GM12878 (cell line): ENCODE measurements around the gene RACK1. TPM values are rescaled to one million over a fixed set of nuclear protein-coding genes. Genes with fewer than 3 reads are reported as not detected.

ENCODE experiments used
- BCL3 ChIP-seq: IDR thresholded peaks from 2 replicates; pipeline ENCODE4 v1.6.1; 2011; ENCODE audit warnings: borderline replicate concordance, low read depth, mild to moderate bottlenecking, moderate library complexity, low read length; ENCODE audit not compliant: insufficient read depth, poor library complexity, severe bottlenecking
- EGR1 ChIP-seq, 2 experiments: IDR thresholded peaks; 1 replicate in 1 of 2; 2 replicates in 1 of 2; pipeline ENCODE4 v1.6.1; 2011 to 2012; ENCODE audit warnings: low read depth in 2 of 2, low read length in 2 of 2, borderline replicate concordance in 1 of 2, mild to moderate bottlenecking in 1 of 2, moderate library complexity in 1 of 2
- EP300 ChIP-seq, 2 experiments: fragments of 150-350 bp in 1 of 2; IDR thresholded peaks; 2 replicates each; pipeline ENCODE4 v1.6.1; 2011 to 2012; ENCODE audit warnings: low read depth in 2 of 2, low read length in 2 of 2, borderline replicate concordance in 1 of 2, improper control_type of control experiment in 1 of 2, inconsistent platforms in 1 of 2; ENCODE audit not compliant: control insufficient read depth in 1 of 2
- FOS ChIP-seq: IDR thresholded peaks from 3 replicates; pipeline ENCODE4 v1.6.1; 2011; ENCODE audit warnings: borderline replicate concordance; ENCODE audit not compliant: insufficient read length; ENCODE audit errors: extremely low read depth
- GABPA ChIP-seq: IDR thresholded peaks from 2 replicates; pipeline ENCODE4 v1.6.1; 2014; ENCODE audit warnings: antibody characterized with exemption, low read depth, mild to moderate bottlenecking, inconsistent platforms
- MEF2B ChIP-seq: fragments of 450-650 bp; IDR thresholded peaks from 2 replicates; pipeline ENCODE4 v1.6.1; 2018; ENCODE audit warnings: mild to moderate bottlenecking, moderate library complexity; ENCODE audit not compliant: partially characterized antibody, poor library complexity, severe bottlenecking
- MLLT1 ChIP-seq: fragments of 450-650 bp; IDR thresholded peaks from 2 replicates; pipeline ENCODE4 v1.6.1; 2016; ENCODE audit warnings: mild to moderate bottlenecking
- NFXL1 ChIP-seq: fragments of 450-650 bp; IDR thresholded peaks from 2 replicates; pipeline ENCODE4 v1.6.1; 2017; ENCODE audit warnings: antibody characterized with exemption, mild to moderate bottlenecking, borderline replicate concordance
- NKRF ChIP-seq: fragments of 450-650 bp; conservative IDR thresholded peaks from 2 replicates; pipeline ENCODE4 v1.6.1; 2017; ENCODE audit warnings: mild to moderate bottlenecking, moderate library complexity
- NR2F1 ChIP-seq: fragments of 450-650 bp; conservative IDR thresholded peaks from 2 replicates; pipeline ENCODE4 v1.6.1; 2017; ENCODE audit warnings: mild to moderate bottlenecking
- POLR2AphosphoS5 ChIP-seq: IDR thresholded peaks from 2 replicates; pipeline ENCODE4 v1.6.1; 2011; ENCODE audit warnings: mild to moderate bottlenecking, low read length, inconsistent platforms
- RBBP5 ChIP-seq: fragments of 200-600 bp; sonication (generic); conservative IDR thresholded peaks from 2 replicates; pipeline ENCODE4 v1.6.1; 2016
- RELA ChIP-seq: fragments of 450-650 bp; IDR thresholded peaks from 2 replicates; pipeline ENCODE4 v1.8.0; 2014; ENCODE audit warnings: borderline replicate concordance; ENCODE audit not compliant: partially characterized antibody
- SRF ChIP-seq, 2 experiments: IDR thresholded peaks; 2 replicates each; pipeline ENCODE4 v1.6.1; 2011; ENCODE audit warnings: low read depth in 2 of 2, low read length in 2 of 2, mild to moderate bottlenecking in 1 of 2, moderate library complexity in 1 of 2
- USF2 ChIP-seq: IDR thresholded peaks from 2 replicates; pipeline ENCODE4 v1.6.1; 2011; ENCODE audit warnings: low read depth, low read length, improper control_type of control experiment, borderline replicate concordance
- ZBTB40 ChIP-seq: fragments of 450-650 bp; IDR thresholded peaks from 2 replicates; pipeline ENCODE4 v1.6.1; 2016; ENCODE audit warnings: mild to moderate bottlenecking, moderate library complexity, borderline replicate concordance
- ZNF217 ChIP-seq: fragments of 450-650 bp; IDR thresholded peaks from 2 replicates; pipeline ENCODE4 v1.6.1; 2017; ENCODE audit warnings: antibody characterized with exemption, mild to moderate bottlenecking
- ZNF384 ChIP-seq: IDR thresholded peaks from 2 replicates; pipeline ENCODE4 v1.6.1; 2012; ENCODE audit warnings: low read depth, mild to moderate bottlenecking, low read length, improper control_type of control experiment, borderline replicate concordance
- polyA plus RNA-seq, 11 experiments: library from polyadenylated mRNA; depleted of rRNA in 4 of 11; unstranded in 6 of 11; stranded (reverse) in 5 of 11; fragments of >200 nt; fragmentation: Nextera tagmentation in 4 of 11; fragmentation: Illumina TruSeq in 1 of 11; extraction: Ambion mirVana in 4 of 11; extraction: Trizol in 1 of 11; gene quantifications; 1 replicate in 1 of 11; 2 replicates in 10 of 11; pipeline versions ENCODE4 v1.2.1 to v1.2.3, GENCODE V29; 2011 to 2016; ENCODE audit warnings: inconsistent platforms in 2 of 11, missing spikeins in 2 of 11, low read depth in 1 of 11
- total RNA-seq, 4 experiments: library from RNA; depleted of rRNA in 3 of 4; stranded (reverse); fragments of >200 nt in 3 of 4; fragmentation: Illumina TruSeq in 1 of 4; extraction: Trizol in 1 of 4; gene quantifications; 2 replicates each; pipeline versions ENCODE4 v1.2.1 to v1.2.3, GENCODE V29; 2013 to 2021

Gene RACK1
- total and polyA plus RNA-seq, 10 of the 15 experiments (the other 5 are each of a cell fraction or from before 2014, with no cell fraction given) = 1,365 to 6,584 (median 4,167) TPM

GRCh38 chr5:181207214-181207959 is 36.3 kb downstream of the RACK1 start (continued):
- peak; percentile 69; the same call in 1 of the 2 replicates for TF ChIP-seq ZBTB40
- no peak for TF ChIP-seq SRF (IDR thresholded peaks at IDR 0.05; ENCODE audit: low read depth in 2 of 2, low read length in 2 of 2)
- no peak for TF ChIP-seq RBBP5
- TF ChIP-seq POLR2AphosphoS5 = no peak
- no peak for TF ChIP-seq BCL3
- TF ChIP-seq EGR1 (IDR thresholded peaks at IDR 0.05; ENCODE audit: borderline replicate concordance in 1 of 2, low read depth in 2 of 2, low read length in 2 of 2) = no peak
- TF ChIP-seq EP300 (IDR thresholded peaks at IDR 0.05; ENCODE audit: borderline replicate concordance in 1 of 2, control insufficient read depth in 1 of 2, low read depth in 2 of 2, low read length in 2 of 2) = no peak
- TF ChIP-seq MLLT1 = peak; percentile 44; the same call in 1 of the 2 replicates
- TF ChIP-seq NKRF = peak; percentile 53
- no peak for TF ChIP-seq MEF2B
- TF ChIP-seq ZNF384 = peak; percentile 60; the same call in 1 of the 2 replicates
- TF ChIP-seq NR2F1 = peak; percentile 31; the same call in 1 of the 2 replicates
- TF ChIP-seq RELA = peak; percentile 14
- TF ChIP-seq ZNF217 = peak; percentile 94
- no peak for TF ChIP-seq USF2
- no peak for TF ChIP-seq FOS
- TF ChIP-seq NFXL1 = no peak
- TF ChIP-seq GABPA = peak; percentile 59; the same call in 1 of the 2 replicates
